ENCODE results near the gene PCSK7.

The PCSK7 gene

DNA sequence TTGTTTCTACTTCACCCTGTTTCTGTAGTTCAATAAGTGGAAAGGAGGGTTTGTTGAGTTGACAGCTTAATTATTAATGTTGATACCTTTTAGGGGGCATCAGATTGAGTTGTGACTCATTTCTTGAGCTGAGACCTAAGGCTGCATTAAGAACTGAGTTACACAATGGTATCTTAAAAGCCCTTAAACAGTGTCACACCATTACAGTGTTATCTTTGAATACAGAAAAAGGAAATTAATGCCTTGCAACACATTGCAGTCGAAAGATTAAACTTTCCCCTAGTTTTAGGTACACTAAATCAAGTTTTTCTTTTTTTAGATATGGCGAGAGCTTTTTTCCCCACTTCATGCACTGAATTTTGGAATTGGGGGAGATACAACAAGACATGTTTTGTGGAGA is 71.0 kb downstream of the PCSK7 start:
- DNase-seq (ENCODE audit: low read depth in 2 of 3, low spot score in 2 of 3) = no peak

DNA sequence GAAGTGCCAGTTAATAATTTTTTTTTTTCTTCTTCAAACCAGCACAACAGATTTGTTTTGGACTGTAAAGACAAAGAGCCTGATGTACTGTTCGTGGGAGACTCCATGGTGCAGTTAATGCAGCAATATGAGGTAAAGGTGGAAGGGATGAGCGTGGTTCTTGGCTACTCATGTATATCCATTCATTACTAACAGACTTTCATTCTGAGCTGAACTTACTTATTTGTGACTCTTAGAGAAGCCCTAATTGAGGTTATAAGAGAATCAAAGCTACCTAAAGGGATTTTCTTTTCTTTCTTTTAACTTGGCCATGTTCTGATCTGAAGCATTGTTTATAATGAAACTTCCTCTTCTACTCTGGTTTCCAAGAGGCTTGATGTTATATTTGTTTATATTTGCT is 72.0 kb downstream of the PCSK7 start:
- no peak for DNase-seq (ENCODE audit: low read depth in 2 of 3, low spot score in 2 of 3)

DNA sequence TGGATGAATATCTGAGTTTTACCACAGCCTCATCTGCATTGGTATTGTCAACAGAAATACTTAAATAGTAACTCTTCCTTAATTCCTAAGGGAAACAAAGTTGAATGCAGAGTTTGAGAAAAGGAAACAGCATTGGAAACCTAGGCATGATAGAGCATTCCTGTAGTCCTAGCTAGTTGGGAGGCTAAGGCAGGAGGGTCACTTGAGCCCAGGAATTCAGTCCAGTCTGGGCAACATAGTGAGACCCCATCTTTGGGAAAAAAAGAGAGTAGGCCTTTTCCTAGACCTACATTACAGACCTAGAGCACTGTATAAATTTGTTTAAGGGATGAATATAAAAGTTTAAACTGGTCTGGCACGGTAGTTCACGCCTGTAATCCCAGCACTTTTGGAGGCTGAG is 74.4 kb downstream of the PCSK7 start:
- no peak for DNase-seq (ENCODE audit: low read depth in 2 of 3, low spot score in 2 of 3)

DNA sequence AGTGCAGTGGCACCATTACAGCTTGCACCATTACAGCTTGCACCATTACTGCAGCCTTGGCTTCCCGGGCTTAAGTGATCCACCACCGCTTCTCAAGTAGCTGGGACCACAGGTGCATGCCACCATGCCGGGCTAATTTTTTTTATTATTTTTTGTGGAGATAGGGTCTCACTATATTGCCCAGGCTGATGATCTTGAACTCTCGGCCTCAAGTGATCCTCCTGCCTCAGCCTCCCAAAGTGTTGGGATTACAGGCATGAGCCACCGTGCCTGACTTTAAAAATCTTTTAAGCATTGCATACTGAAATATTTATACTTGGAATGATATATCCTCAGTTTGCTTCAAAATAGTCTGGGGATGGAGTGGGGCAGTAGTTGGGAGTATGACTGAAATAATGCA is 77.4 kb downstream of the PCSK7 start:
- DNase-seq (ENCODE audit: low read depth in 2 of 3, low spot score in 2 of 3) = no peak
